Testis (tissue), 3 donors: ENCODE data around the gene TMEM151B. TPM values are rescaled to one million over a fixed set of nuclear protein-coding genes. Genes with fewer than 3 reads are reported as not detected.
A peak's percentile ranks its signal among the peaks of the same experiment; 100 is the strongest.

Experiments used
- DNase-seq: peaks from one replicate; pipeline ENCODE4 v3.0.0-alpha.2; 2019
- H3K27ac ChIP-seq, 2 donors: fragments of 200-600 bp; sonication (generic); one replicate each; pipeline ENCODE4 v1.5.1; 2019
- H3K27me3 ChIP-seq: fragments of 200-600 bp; sonication (generic); one replicate; pipeline ENCODE4 v1.5.1; 2019
- H3K36me3 ChIP-seq: fragments of 200-600 bp; sonication (generic); one replicate; pipeline ENCODE4 v1.5.1; 2017; ENCODE audit warnings: low read depth; ENCODE audit errors: missing control alignments
- H3K4me1 ChIP-seq: fragments of 200-600 bp; sonication (generic); one replicate; pipeline ENCODE4 v1.5.1; 2019
- H3K4me3 ChIP-seq, 2 donors: fragments of 200-600 bp; sonication (generic); one replicate each; pipeline ENCODE4 v1.5.1; 2017 to 2019
- H3K9me3 ChIP-seq: fragments of 200-600 bp; sonication (generic); one replicate; pipeline ENCODE4 v1.5.1; 2017
- CTCF ChIP-seq, 3 experiments: fragments of 450-650 bp in 2 of 3; fragments of 200-600 bp in 1 of 3; sonication (generic) in 1 of 3; IDR thresholded peaks; one replicate each; pipeline ENCODE4 v1.5.1; 2016 to 2019; ENCODE audit warnings: antibody characterized with exemption in 3 of 3, mild to moderate bottlenecking in 2 of 3, moderate library complexity in 1 of 3
- POLR2A ChIP-seq: fragments of 450-650 bp; IDR thresholded peaks from one replicate; pipeline ENCODE4 v1.6.1; 2017; ENCODE audit warnings: antibody characterized with exemption, mild to moderate bottlenecking, moderate library complexity
- WGBS, 2 donors: methylation state at CpG; one replicate each; pipeline ENCODE4 v1.1.5; 2018; 5-methylcytosine and 5-hydroxymethylcytosine counted together
- intact Hi-C: fragments of 100-400 bp; cut with DNase I; formaldehyde crosslinking; loops from one replicate; pipeline ENCODE4 v1.15.1; 2023; ENCODE audit warnings: low total_unique reads
- polyA plus RNA-seq: library from polyadenylated mRNA; stranded (reverse); fragments of 350-450 nt; fragmentation: Illumina TruSeq; extraction: RNeasy Lipid Tissue Mini Kit (QIAGEN cat#74804); gene quantifications from one replicate; pipeline ENCODE4 v1.2.3, GENCODE V29; 2014; ENCODE audit warnings: low read depth, low replicate concordance; ENCODE audit not compliant: insufficient read depth
- total RNA-seq, 2 donors: library from RNA; depleted of rRNA; stranded (reverse); fragments of >200 nt; gene quantifications; one replicate each; pipeline ENCODE4 v1.2.3, GENCODE V29; 2016

TMEM151B gene
- total and polyA plus RNA-seq, 3 donors from 2014 or later: 1.3 to 2.8 (median 1.6) TPM

DNA sequence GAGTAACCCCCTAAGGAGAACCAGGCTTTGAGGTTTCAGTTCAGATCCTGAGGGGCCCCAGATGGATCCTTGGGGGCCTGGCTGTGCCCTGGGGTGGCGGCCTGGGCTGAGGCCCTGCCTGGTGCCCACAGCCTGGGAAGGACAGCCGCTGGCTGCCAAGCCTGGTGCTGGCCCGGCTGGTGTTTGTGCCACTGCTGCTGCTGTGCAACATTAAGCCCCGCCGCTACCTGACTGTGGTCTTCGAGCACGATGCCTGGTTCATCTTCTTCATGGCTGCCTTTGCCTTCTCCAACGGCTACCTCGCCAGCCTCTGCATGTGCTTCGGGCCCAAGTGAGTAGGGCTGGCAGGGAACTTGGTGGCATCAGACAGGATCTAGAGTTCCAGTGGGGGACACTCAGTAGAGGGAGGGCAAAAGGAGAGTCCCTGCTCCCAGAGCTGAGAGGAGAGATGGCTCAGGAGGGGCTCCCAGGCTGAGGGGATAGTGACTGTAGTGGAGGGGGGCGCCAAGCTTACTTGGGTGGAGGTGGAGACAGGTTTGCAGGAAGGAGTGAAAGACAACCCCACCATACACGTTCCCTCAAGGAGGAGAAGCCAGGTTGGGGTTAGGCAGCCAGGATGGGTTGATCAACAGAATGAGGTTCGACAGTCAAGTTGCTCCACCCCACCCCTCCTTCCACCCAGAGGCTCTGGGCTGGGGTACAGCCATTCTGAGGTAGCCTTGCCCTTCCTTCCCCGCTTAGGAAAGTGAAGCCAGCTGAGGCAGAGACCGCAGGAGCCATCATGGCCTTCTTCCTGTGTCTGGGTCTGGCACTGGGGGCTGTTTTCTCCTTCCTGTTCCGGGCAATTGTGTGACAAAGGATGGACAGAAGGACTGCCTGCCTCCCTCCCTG, 37.3 kb upstream of the TMEM151B start:
- H3K4me1 ChIP-seq: peaks cover 50% of the 10 kb centered on the region
- H3K27ac ChIP-seq: peak overlapping the region; percentile 52 to 75
- no peak for TF ChIP-seq CTCF (IDR thresholded peaks at IDR 0.05)
- TF ChIP-seq POLR2A: no peak
- H3K4me3 ChIP-seq: no peak overlapping the region
- 79 to 89% methylated on average over 7 to 16 of the region's 16 CpGs for WGBS, 2 donors
- intact Hi-C loops: loop anchor here (10.0 kb wide), 1 partner anchor 58 kb away; no protein-coding TSS in a partner anchor
- no peaks in the 10 kb centered on the region for H3K27me3 ChIP-seq
- DNase-seq: no peak
- no peaks in the 10 kb centered on the region for H3K9me3 ChIP-seq
- H3K36me3 ChIP-seq: no peaks in the 10 kb centered on the region

- H3K36me3 ChIP-seq: no peaks in the 10 kb centered on the region
- 55 to 59% methylated on average over 14 of the region's 14 CpGs for WGBS, 2 donors
- DNase-seq: no peak
Measured at GRCh38 chr6:44233567-44234100, 36.6 kb upstream of the TMEM151B start.

DNA sequence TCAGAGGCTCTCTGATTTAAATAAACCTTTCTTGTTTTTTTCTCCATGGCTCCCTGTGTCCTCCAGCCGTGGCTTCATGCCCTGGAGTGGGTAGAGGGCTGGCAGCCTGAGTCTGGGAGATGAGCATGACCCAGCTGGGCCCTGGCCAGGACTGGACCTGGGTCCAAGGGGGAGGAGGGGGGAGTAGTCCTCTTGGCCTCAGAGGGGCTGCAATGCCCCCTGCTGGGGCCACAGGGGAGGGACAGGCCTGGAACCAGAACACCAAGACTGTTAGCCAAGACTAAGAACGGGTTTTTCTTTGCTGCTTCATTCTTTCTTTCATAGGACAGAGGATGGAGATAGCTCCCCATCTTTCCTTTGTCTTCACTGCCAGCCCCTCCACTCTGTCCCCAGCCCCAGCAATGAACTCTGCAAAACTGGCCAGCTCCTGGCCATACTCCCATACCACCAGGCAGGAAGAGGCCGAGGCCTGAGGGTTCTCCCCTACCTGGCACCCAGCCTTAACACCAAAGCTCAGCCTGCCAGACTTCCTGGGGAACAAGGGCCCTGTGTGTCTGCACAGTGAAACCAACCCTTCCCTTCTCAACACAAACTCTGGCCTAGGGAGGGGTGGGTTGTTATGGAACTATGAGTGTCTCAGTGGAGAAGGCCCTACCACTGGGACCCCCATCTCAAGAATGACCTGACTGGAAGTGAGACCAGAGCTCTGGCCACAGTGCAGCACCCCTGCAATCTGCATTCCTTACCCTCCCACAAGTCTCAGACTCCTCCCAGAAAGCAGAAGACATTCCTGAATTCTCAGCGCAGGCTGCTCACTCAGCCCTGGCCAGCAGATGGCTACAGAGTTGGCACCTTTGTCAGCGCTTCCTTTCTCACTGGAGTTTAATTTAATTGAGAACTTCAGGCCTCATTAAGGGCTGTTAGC, 35.9 kb upstream of the TMEM151B start:
- Histone ChIP-seq H3K9me3 (no peaks in the 10 kb centered on the region), H3K27ac (peak overlapping the region; percentile 52 to 75), H3K4me3 (no peak overlapping the region), H3K27me3 (no peaks in the 10 kb centered on the region), H3K4me1 (peaks cover 36% of the 10 kb centered on the region), H3K36me3 (no peaks in the 10 kb centered on the region)
- intact Hi-C loops: loop anchor here (10.0 kb wide), 1 partner anchor 60 kb away; no protein-coding TSS in a partner anchor
- WGBS, 2 donors: 21 to 27% methylated on average over 4 to 5 of the region's 5 CpGs
- DNase-seq: peak; percentile 85
- TF ChIP-seq CTCF (IDR thresholded peaks at IDR 0.05): peak; percentile 65 to 72 (median 68)
- TF ChIP-seq POLR2A: no peak

More at GRCh38 chr6:44233567-44234100, 36.6 kb upstream of the TMEM151B start:
- Histone ChIP-seq H3K4me1 (peaks cover 43% of the 10 kb centered on the region), H3K4me3 (no peak overlapping the region), H3K27ac (peak overlapping the region; percentile 52 to 75), H3K27me3 (no peaks in the 10 kb centered on the region), H3K9me3 (no peaks in the 10 kb centered on the region)
- no peak for TF ChIP-seq POLR2A
- no peak for TF ChIP-seq CTCF (IDR thresholded peaks at IDR 0.05)
- intact Hi-C loops: loop anchor here (10.0 kb wide), 1 partner anchor 59 kb away; no protein-coding TSS in a partner anchor

DNA sequence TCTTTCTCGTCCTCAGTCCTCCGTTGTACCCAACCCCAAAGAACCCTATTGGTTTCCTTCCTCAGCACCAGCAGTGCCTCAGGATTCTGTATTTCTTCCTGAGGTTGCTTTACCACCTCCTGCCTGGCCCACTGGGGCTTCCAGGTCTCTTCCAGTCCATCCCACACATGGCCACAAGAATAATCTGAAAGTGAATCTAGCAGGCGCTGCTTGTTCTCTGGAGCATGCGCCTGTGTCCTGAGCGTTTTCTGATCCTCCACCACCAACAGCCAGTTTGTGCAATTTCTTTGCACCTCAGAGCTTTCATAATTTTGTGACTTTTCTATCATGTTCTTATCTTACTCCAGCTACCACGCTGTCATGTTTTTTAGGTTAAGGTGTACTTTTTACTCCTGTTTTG, 35.0 kb upstream of the TMEM151B start:
- DNase-seq: no peak
- Histone ChIP-seq H3K4me3 (no peak overlapping the region), H3K27ac (peak overlapping the region; percentile 52 to 75), H3K4me1 (peaks cover 30% of the 10 kb centered on the region), H3K9me3 (no peaks in the 10 kb centered on the region), H3K36me3 (no peaks in the 10 kb centered on the region), H3K27me3 (no peaks in the 10 kb centered on the region)
- 63 to 81% methylated on average over 6 of the region's 6 CpGs for WGBS, 2 donors
- no peak for TF ChIP-seq CTCF (IDR thresholded peaks at IDR 0.05)
- no peak for TF ChIP-seq POLR2A
- intact Hi-C loops: loop anchor here (10.0 kb wide), 1 partner anchor 60 kb away; no protein-coding TSS in a partner anchor
